ENCODE results near the gene HSPBP1.

DNA sequence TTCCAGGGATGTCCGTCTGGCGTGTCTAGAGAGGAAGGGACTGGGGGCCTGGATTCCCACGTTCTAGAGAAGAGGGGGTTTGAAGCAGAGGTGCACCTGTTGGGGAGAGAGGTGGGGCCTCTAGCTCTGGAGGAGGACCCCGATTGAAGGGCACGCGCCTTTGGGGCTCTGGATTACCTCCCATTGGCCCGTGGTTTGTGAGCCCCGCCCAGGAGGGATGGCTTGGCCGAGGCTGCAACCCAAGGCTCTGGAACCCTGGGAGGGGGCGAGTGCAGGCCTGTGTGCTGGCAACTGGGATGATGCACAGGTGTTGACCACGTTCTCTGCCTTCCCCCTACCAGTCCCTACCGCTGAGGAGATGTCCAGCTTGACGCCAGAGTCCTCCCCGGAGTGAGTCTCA lies 25.1 kb upstream of the HSPBP1 start:
- TF ChIP-seq, protein P1, sequence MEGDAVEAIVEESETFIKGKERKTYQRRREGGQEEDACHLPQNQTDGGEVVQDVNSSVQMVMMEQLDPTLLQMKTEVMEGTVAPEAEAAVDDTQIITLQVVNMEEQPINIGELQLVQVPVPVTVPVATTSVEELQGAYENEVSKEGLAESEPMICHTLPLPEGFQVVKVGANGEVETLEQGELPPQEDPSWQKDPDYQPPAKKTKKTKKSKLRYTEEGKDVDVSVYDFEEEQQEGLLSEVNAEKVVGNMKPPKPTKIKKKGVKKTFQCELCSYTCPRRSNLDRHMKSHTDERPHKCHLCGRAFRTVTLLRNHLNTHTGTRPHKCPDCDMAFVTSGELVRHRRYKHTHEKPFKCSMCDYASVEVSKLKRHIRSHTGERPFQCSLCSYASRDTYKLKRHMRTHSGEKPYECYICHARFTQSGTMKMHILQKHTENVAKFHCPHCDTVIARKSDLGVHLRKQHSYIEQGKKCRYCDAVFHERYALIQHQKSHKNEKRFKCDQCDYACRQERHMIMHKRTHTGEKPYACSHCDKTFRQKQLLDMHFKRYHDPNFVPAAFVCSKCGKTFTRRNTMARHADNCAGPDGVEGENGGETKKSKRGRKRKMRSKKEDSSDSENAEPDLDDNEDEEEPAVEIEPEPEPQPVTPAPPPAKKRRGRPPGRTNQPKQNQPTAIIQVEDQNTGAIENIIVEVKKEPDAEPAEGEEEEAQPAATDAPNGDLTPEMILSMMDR (IDR thresholded peaks at IDR 0.05) = no peak
- TF ChIP-seq EZH2phosphoT487 (IDR thresholded peaks at IDR 0.05) = no peak

Data from neural progenitor cell (in vitro differentiated cells).